Kidney (tissue), 22 donors: ENCODE data around the gene FERMT3. TPM values are rescaled to one million over a fixed set of nuclear protein-coding genes. Genes with fewer than 3 reads are reported as not detected.
"Not testable (repeated sequence)": the region's sequence is repeated elsewhere in the genome, so short reads cannot be mapped to it uniquely, and the experiment has no call there.

Source experiments
- DNase-seq, 5 donors: peaks; one replicate each; pipeline ENCODE4 v3.0.0-alpha.2; 2013 to 2020
- FAIRE-seq: peaks from 2 replicates; lab custom pipeline; 2012; peaks lifted over from hg19 to GRCh38; lab: Jason Lieb, UNC
- H3K27ac ChIP-seq, 2 donors: one replicate each; pipeline ENCODE4 v1.7.0; 2013; ENCODE audit warnings: low read depth in 2 of 2, low read length in 2 of 2, inconsistent platforms in 1 of 2
- H3K27me3 ChIP-seq: one replicate; pipeline ENCODE4 v1.7.1; 2013; ENCODE audit warnings: low read length, inconsistent platforms; ENCODE audit not compliant: control insufficient read depth, insufficient read depth
- H3K36me3 ChIP-seq, 3 donors: one replicate each; pipeline versions ENCODE4 v1.7.0 to v1.7.1; 2013; ENCODE audit warnings: low read length in 3 of 3, control low read depth in 1 of 3, inconsistent platforms in 1 of 3; ENCODE audit not compliant: insufficient read depth in 3 of 3, control insufficient read depth in 2 of 3
- H3K4me1 ChIP-seq, 3 donors: one replicate each; pipeline versions ENCODE4 v1.7.0 to v1.7.1; 2013; ENCODE audit warnings: low read length in 3 of 3, inconsistent platforms in 1 of 3, low read depth in 1 of 3; ENCODE audit not compliant: control insufficient read depth in 2 of 3, insufficient read depth in 2 of 3
- H3K4me3 ChIP-seq, 3 donors: one replicate each; pipeline versions ENCODE4 v1.7.0 to v1.8.1; 2013; ENCODE audit warnings: low read length in 3 of 3, control low read depth in 1 of 3, inconsistent platforms in 1 of 3
- H3K9ac ChIP-seq, 3 donors: one replicate each; pipeline versions ENCODE4 v1.7.0 to v1.7.1; 2013; ENCODE audit warnings: low read length in 3 of 3, control low read depth in 1 of 3, inconsistent platforms in 1 of 3
- H3K9me3 ChIP-seq, 3 donors: one replicate each; pipeline versions ENCODE4 v1.7.0 to v1.7.1; 2013; ENCODE audit warnings: low read length in 3 of 3, control low read depth in 1 of 3, inconsistent platforms in 1 of 3; ENCODE audit not compliant: control insufficient read depth in 2 of 3, insufficient read depth in 1 of 3
- CTCF ChIP-seq: IDR thresholded peaks from 3 replicates; pipeline ENCODE4 v1.5.1; 2012; ENCODE audit warnings: mild to moderate bottlenecking, moderate library complexity, borderline replicate concordance; ENCODE audit not compliant: insufficient read depth; ENCODE audit errors: extremely low read depth
- intact Hi-C: fragments of 100-400 bp; cut with DNase I; formaldehyde crosslinking; loops from one replicate; pipeline ENCODE4 v1.11.1; 2022
- long read RNA-seq, 10 donors: library from polyadenylated mRNA in 1 of 10; unstranded in 1 of 10; transcript quantifications; one replicate each; pipeline ENCODE4 v2.0.0 and lab custom pipeline, GENCODE V29; 2021 to 2026
- polyA plus RNA-seq: library from polyadenylated mRNA; stranded (reverse); fragments of 350-450 nt; fragmentation: Illumina TruSeq; extraction: RNeasy Lipid Tissue Mini Kit (QIAGEN cat#74804); gene quantifications from one replicate; pipeline ENCODE4 v1.2.3, GENCODE V29; 2014; ENCODE audit warnings: low read depth, low replicate concordance; ENCODE audit not compliant: insufficient read depth
- total RNA-seq: library from RNA; stranded (reverse); fragmentation: NEBNext Ultra II Directional; extraction: Animal tissue kit (Norgen Biotek cat#: 25700); gene quantifications from one replicate; pipeline ENCODE4 v1.2.1, GENCODE V29; 2021
- donor health status: control.
- donor health status: control.
- donor health status: control.
- donor health status: control.
- donor health status: control.
- donor health status: DM: yes; HTN: yes; CAD: no.
- donor health status: Normal renal cell carcinoma (clear cell type).

FERMT3 gene
- total RNA-seq (36.3 TPM), polyA plus RNA-seq (11.8 TPM)
- long read RNA-seq, donor 1, result 0 reads
- long read RNA-seq, donor 2, partial matches to known transcripts, result 19 of 30 reads
- long read RNA-seq, donor 2, other reads (novel, unspliced or antisense), result 11 of 30 reads
- long read RNA-seq, donor 3, partial matches to known transcripts, result 0 of 1 reads
- long read RNA-seq, donor 3, other reads (novel, unspliced or antisense), result 0 of 1 reads
- long read RNA-seq, donor 4, result 0 reads
- long read RNA-seq, donor 5, result 0 reads
- long read RNA-seq, donor 6, result 0 reads
- long read RNA-seq, donor 7, partial matches to known transcripts, result 5 of 16 reads
- long read RNA-seq, donor 7, other reads (novel, unspliced or antisense), result 8 of 16 reads
- long read RNA-seq, donor 8, result 0 reads
- long read RNA-seq, donor 9, partial matches to known transcripts, result 0 of 1 reads
- long read RNA-seq, donor 9, other reads (novel, unspliced or antisense), result 0 of 1 reads
- long read RNA-seq, donor 10, partial matches to known transcripts, result 168 of 178 reads
- long read RNA-seq, donor 10, other reads (novel, unspliced or antisense), result 10 of 178 reads

GRCh38 chr11:64206457-64207255, at the start of gene FERMT3:
FERMT3 (plus strand) TSS chr11:64206721; CDS start chr11:64207365, 644 bp downstream.
- H3K36me3 ChIP-seq, result peaks cover 4 to 26% (median 15%) of the 10 kb centered on the region in 3 donors
- DNase-seq (peak in 3 of 5 donors; percentile 25 to 90 (median 47)), FAIRE-seq (no peak)
- peak within 1 kb of the TSS in 2 of 3 donors; percentile 4 to 61 for H3K9ac ChIP-seq
- peak within 1 kb of the TSS in 2 of 3 donors; percentile 30 to 46 for H3K4me3 ChIP-seq
- H3K27me3 ChIP-seq, result no peaks in the 10 kb centered on the region
- peak within 1 kb of the TSS; percentile 88 to 90 for H3K27ac ChIP-seq
- intact Hi-C loops, result no loop called here
- H3K9me3 ChIP-seq, result no peaks in the 10 kb centered on the region
- no peak for TF ChIP-seq CTCF
- H3K4me1 ChIP-seq, result peaks cover 0 to 5% (median 0%) of the 10 kb centered on the region in 3 donors

- peaks cover 0 to 1% (median 0%) of the 10 kb centered on the region in 3 donors for H3K4me1 ChIP-seq
- H3K27me3 ChIP-seq, result no peaks in the 10 kb centered on the region
- H3K27ac ChIP-seq, result no peak overlapping the region
- no peak for DNase-seq
- intact Hi-C loops, result no loop called here
- no peak for TF ChIP-seq CTCF
- H3K9me3 ChIP-seq, result no peaks in the 10 kb centered on the region
- no peaks in the 10 kb centered on the region for H3K36me3 ChIP-seq
- H3K9ac ChIP-seq, result no peak overlapping the region
- no peak for FAIRE-seq
- no peak overlapping the region for H3K4me3 ChIP-seq
Observed at GRCh38 chr11:64157631-64158394, 48.7 kb upstream of the FERMT3 start.

- Histone ChIP-seq H3K9me3 (no peaks in the 10 kb centered on the region), H3K4me1 (peaks cover 0 to 9% (median 8%) of the 10 kb centered on the region in 3 donors), H3K27me3 (no peaks in the 10 kb centered on the region), H3K9ac (no peak overlapping the region), H3K36me3 (no peaks in the 10 kb centered on the region), H3K27ac (no peak overlapping the region), H3K4me3 (no peak overlapping the region)
- no peak for DNase-seq
- no peak for TF ChIP-seq CTCF
- no peak for FAIRE-seq
- intact Hi-C loops, result no loop called here
Observed at GRCh38 chr11:64161037-64161436, 45.5 kb upstream of the FERMT3 start.

GRCh38 chr11:64162769-64163168, 43.8 kb upstream of the FERMT3 start:
- H3K36me3 ChIP-seq, H3K4me3 ChIP-seq, intact Hi-C loops, H3K4me1 ChIP-seq, H3K27ac ChIP-seq, DNase-seq, H3K9ac ChIP-seq, H3K9me3 ChIP-seq, FAIRE-seq, H3K27me3 ChIP-seq: not testable (repeated sequence)
